SK-N-SH (cell line): ENCODE measurements around the gene HCN4. TPM values are rescaled to one million over a fixed set of nuclear protein-coding genes. Genes with fewer than 3 reads are reported as not detected.

Experiments used
- CTCF ChIA-PET: fragments of 300-600, 350-600 bp; formaldehyde crosslinking; extraction: SDS; loops from one replicate; lab custom pipeline; 2021; lab: Yijun Ruan, JAX
- POLR2A ChIA-PET: fragments of 350-600 bp; sonication (Branson Sonifier 250); formaldehyde crosslinking; extraction: SDS; loops from one replicate; lab custom pipeline; 2020; ENCODE audit warnings: antibody characterized with exemption, inconsistent platforms; lab: Yijun Ruan, JAX
- DNase-seq: peaks from one replicate; pipeline ENCODE4 v3.0.0; 2012
- H2AFZ ChIP-seq: fragments of 200-600 bp; sonication (generic); 2 replicates; pipeline ENCODE4 v1.8.1; 2016; ENCODE audit warnings: antibody characterized with exemption, mild to moderate bottlenecking, low read depth
- H3F3A ChIP-seq: fragments of 200-600 bp; sonication (generic); replicated peaks from 2 replicates; pipeline ENCODE3; 2016; ENCODE audit warnings: antibody characterized with exemption, mild to moderate bottlenecking; ENCODE audit not compliant: insufficient read depth
- H3K27ac ChIP-seq, 2 experiments: fragments of 200-500 bp in 1 of 2; fragments of 200-600 bp in 1 of 2; sonication (Bioruptor generic) in 1 of 2; sonication (generic), shearing (Covaris generic) in 1 of 2; 2 replicates each; pipeline versions ENCODE4 v1.5.1 to v1.6.1; 2014 to 2016; ENCODE audit warnings: low read depth in 2 of 2, inconsistent platforms in 1 of 2, low read length in 1 of 2, mild to moderate bottlenecking in 1 of 2, mixed read lengths in 1 of 2
- H3K27me3 ChIP-seq: fragments of 200-600 bp; sonication (generic), shearing (Covaris generic); 2 replicates; pipeline ENCODE4 v1.6.1; 2016; ENCODE audit warnings: mixed run types; ENCODE audit not compliant: insufficient read depth
- H3K36me3 ChIP-seq, 2 experiments: fragments of 200-500 bp in 1 of 2; fragments of 200-600 bp in 1 of 2; sonication (Bioruptor generic) in 1 of 2; sonication (generic) in 1 of 2; replicated peaks in 1 of 2; 2 replicates each; pipeline versions ENCODE3 to v1.5.1; 2014 to 2016; ENCODE audit warnings: low read length in 1 of 2, mild to moderate bottlenecking in 1 of 2; ENCODE audit not compliant: insufficient read depth in 2 of 2, control insufficient read depth in 1 of 2
- H3K4me1 ChIP-seq, 2 experiments: fragments of 200-500 bp in 1 of 2; fragments of 200-600 bp in 1 of 2; sonication (Bioruptor generic) in 1 of 2; sonication (generic), shearing (Covaris generic) in 1 of 2; 2 replicates each; pipeline versions ENCODE4 v1.5.1 to v1.6.1; 2014 to 2016; ENCODE audit warnings: low read depth in 1 of 2, low read length in 1 of 2, mixed run types in 1 of 2; ENCODE audit not compliant: insufficient read depth in 2 of 2, control insufficient read depth in 1 of 2
- H3K4me2 ChIP-seq: fragments of 200-600 bp; sonication (generic), shearing (Covaris generic); 2 replicates; pipeline ENCODE4 v1.6.1; 2017; ENCODE audit warnings: mixed run types
- H3K4me3 ChIP-seq, 2 experiments: fragments of 200-500 bp in 1 of 2; fragments of 200-600 bp in 1 of 2; sonication (Bioruptor generic) in 1 of 2; sonication (generic), shearing (Covaris generic) in 1 of 2; 2 replicates each; pipeline versions ENCODE4 v1.5.1 to v1.8.1; 2014 to 2016; ENCODE audit warnings: low read depth in 2 of 2, inconsistent platforms in 1 of 2, low read length in 1 of 2, mild to moderate bottlenecking in 1 of 2, mixed read lengths in 1 of 2, moderate library complexity in 1 of 2
- H3K79me2 ChIP-seq: fragments of 200-600 bp; sonication (generic); 2 replicates; pipeline ENCODE4 v1.8.1; 2017; ENCODE audit warnings: mild to moderate bottlenecking; ENCODE audit not compliant: insufficient read depth
- H3K9ac ChIP-seq: fragments of 200-600 bp; sonication (generic); 2 replicates; pipeline ENCODE4 v1.6.1; 2017; ENCODE audit warnings: mixed run types
- H3K9me2 ChIP-seq: fragments of 200-600 bp; sonication (generic); 2 replicates; pipeline ENCODE4 v1.6.1; 2017; ENCODE audit warnings: mixed run types
- H3K9me3 ChIP-seq: fragments of 200-600 bp; sonication (generic); 2 replicates; pipeline ENCODE4 v1.6.1; 2017; ENCODE audit warnings: mixed run types, mild to moderate bottlenecking, moderate library complexity
- H4K20me1 ChIP-seq: fragments of 200-600 bp; sonication (generic); 2 replicates; pipeline ENCODE4 v1.6.1; 2017; ENCODE audit warnings: mild to moderate bottlenecking, mixed run types; ENCODE audit not compliant: insufficient read depth
- ELF1 ChIP-seq: IDR thresholded peaks from 2 replicates; pipeline ENCODE4 v1.4.0; 2012
- FOSL2 ChIP-seq: IDR thresholded peaks from 2 replicates; pipeline ENCODE4 v1.4.0; 2012; ENCODE audit warnings: low read depth, mild to moderate bottlenecking, moderate library complexity, borderline replicate concordance
- FOXJ3 ChIP-seq: sonication (generic); formaldehyde crosslinking; IDR thresholded peaks from 2 replicates; pipeline ENCODE4 v1.5.1; 2020; ENCODE audit warnings: mild to moderate bottlenecking, missing genetic modification reagents
- FOXM1 ChIP-seq: IDR thresholded peaks from 2 replicates; pipeline ENCODE4 v1.4.0; 2012; ENCODE audit warnings: low read depth, mild to moderate bottlenecking
- JUND ChIP-seq: IDR thresholded peaks from 2 replicates; pipeline ENCODE4 v1.4.0; 2012
- MEF2A ChIP-seq: IDR thresholded peaks from 2 replicates; pipeline ENCODE4 v1.4.0; 2012; ENCODE audit warnings: low read depth, borderline replicate concordance
- MXI1 ChIP-seq: IDR thresholded peaks from 2 replicates; pipeline ENCODE4 v1.6.1; 2012; ENCODE audit warnings: mild to moderate bottlenecking, low read depth, low read length, improper control_type of control experiment
- POLR2AphosphoS5 ChIP-seq: IDR thresholded peaks from 2 replicates; pipeline ENCODE4 v1.6.1; 2012; ENCODE audit warnings: low read depth, low read length
- RFX5 ChIP-seq: IDR thresholded peaks from 2 replicates; pipeline ENCODE4 v1.6.1; 2012; ENCODE audit warnings: mild to moderate bottlenecking, improper control_type of control experiment, low read length
- RXRA ChIP-seq: IDR thresholded peaks from 2 replicates; pipeline ENCODE4 v1.4.0; 2012; ENCODE audit warnings: low read depth, mild to moderate bottlenecking, borderline replicate concordance
- TCF12 ChIP-seq: IDR thresholded peaks from 2 replicates; pipeline ENCODE4 v1.4.0; 2012
- TEAD4 ChIP-seq: IDR thresholded peaks from 2 replicates; pipeline ENCODE4 v1.4.0; 2012; ENCODE audit warnings: mild to moderate bottlenecking, borderline replicate concordance; ENCODE audit not compliant: insufficient read depth
- WGBS: methylation state at CpG from one replicate; pipeline ENCODE4 v1.1.6; 2017; ENCODE audit warnings: low lambda C conversion rate; 5-methylcytosine and 5-hydroxymethylcytosine counted together
- polyA plus RNA-seq, 3 experiments: library from polyadenylated mRNA; depleted of rRNA; stranded (reverse); fragments of >200 nt; gene quantifications; 2 replicates each; pipeline ENCODE4 v1.2.3, GENCODE V29; 2012
- TF ChIP-seq, protein P1 (sequence below): IDR thresholded peaks from 2 replicates; pipeline ENCODE4; 2012
- TF ChIP-seq, protein P2 (sequence below): IDR thresholded peaks from 2 replicates; pipeline ENCODE4 v1.4.0; 2012; ENCODE audit warnings: low read depth
- TF ChIP-seq, protein P3 (sequence below): fragments of 150-350 bp; IDR thresholded peaks from 2 replicates; pipeline ENCODE4 v1.6.1; 2017; ENCODE audit warnings: antibody characterized with exemption, low read length, low read depth, borderline replicate concordance
- TF ChIP-seq, protein P4 (sequence below): IDR thresholded peaks from 2 replicates; pipeline ENCODE4 v1.4.0; 2012; ENCODE audit warnings: low read depth, borderline replicate concordance

Gene HCN4
- polyA plus RNA-seq, 1 of the 3 experiments (the other 2 are of a cell fraction): not detected

DNA sequence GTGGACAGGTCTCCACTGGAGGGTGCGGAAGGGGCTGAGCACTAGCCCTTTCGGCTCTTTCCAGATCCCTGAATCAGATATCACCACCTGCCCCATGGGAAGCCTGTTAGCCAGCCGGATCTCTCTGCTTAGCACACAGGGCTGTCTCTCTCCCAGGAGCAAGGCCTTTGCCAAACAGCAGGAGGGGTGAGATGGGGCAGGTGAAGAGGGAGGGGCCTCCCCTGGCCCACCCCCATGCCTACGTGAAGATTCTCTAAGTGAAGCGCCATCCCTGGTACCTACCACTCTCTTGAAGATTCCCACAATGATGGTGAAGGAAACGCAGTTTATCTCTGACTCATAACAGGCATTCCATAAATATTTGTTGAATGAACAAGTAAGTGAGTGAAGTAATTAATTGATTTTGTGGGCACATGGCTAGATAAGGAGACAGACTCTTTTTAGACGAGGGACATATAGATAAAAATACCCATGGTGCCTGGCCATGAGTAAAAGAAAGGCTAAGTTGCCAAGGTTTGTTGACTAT, 19.6 kb upstream of the HCN4 start:
- 36% methylated on average over 6 of the region's 7 CpGs for WGBS
- H3K9ac ChIP-seq: no peak overlapping the region
- no peak overlapping the region for H2AFZ ChIP-seq
- H3K9me2 ChIP-seq: no peaks in the 10 kb centered on the region
- H3K79me2 ChIP-seq: no peaks in the 10 kb centered on the region
- no peak for DNase-seq
- no peaks in the 10 kb centered on the region for H3K9me3 ChIP-seq
- ChIA-PET POLR2A (no interaction called here), CTCF (no interaction called here)
- H3K4me1 ChIP-seq: no peaks in the 10 kb centered on the region; a peak in 1 of 4 replicates
- H4K20me1 ChIP-seq: no peaks in the 10 kb centered on the region
- H3K27me3 ChIP-seq: no peaks in the 10 kb centered on the region; the same call in 1 of the 2 replicates
- TF ChIP-seq FOXJ3 (CRISPR knock-in tag) (no peak), TCF12 (peak; percentile 38), FOSL2 (peak; percentile 77), TEAD4 (0 out of 2 replicates have a peak, but pooled peaks have one; percentile 42), JUND (peak; percentile 62), RFX5 (no peak), MXI1 (no peak)
- TF ChIP-seq, protein P1, sequence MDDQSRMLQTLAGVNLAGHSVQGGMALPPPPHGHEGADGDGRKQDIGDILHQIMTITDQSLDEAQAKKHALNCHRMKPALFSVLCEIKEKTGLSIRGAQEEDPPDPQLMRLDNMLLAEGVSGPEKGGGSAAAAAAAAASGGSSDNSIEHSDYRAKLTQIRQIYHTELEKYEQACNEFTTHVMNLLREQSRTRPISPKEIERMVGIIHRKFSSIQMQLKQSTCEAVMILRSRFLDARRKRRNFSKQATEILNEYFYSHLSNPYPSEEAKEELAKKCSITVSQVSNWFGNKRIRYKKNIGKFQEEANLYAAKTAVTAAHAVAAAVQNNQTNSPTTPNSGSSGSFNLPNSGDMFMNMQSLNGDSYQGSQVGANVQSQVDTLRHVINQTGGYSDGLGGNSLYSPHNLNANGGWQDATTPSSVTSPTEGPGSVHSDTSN: peak; percentile 48
- TF ChIP-seq, protein P2, sequence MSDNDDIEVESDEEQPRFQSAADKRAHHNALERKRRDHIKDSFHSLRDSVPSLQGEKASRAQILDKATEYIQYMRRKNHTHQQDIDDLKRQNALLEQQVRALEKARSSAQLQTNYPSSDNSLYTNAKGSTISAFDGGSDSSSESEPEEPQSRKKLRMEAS: 0 out of 2 replicates have a peak, but pooled peaks have one; percentile 30
- TF ChIP-seq, protein P3, sequence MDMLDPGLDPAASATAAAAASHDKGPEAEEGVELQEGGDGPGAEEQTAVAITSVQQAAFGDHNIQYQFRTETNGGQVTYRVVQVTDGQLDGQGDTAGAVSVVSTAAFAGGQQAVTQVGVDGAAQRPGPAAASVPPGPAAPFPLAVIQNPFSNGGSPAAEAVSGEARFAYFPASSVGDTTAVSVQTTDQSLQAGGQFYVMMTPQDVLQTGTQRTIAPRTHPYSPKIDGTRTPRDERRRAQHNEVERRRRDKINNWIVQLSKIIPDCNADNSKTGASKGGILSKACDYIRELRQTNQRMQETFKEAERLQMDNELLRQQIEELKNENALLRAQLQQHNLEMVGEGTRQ: no peak
- no peak overlapping the region for H3K27ac ChIP-seq
- no peak overlapping the region for H3K4me3 ChIP-seq
- H3F3A ChIP-seq: no peaks in the 10 kb centered on the region
- no peak overlapping the region for H3K4me2 ChIP-seq
- H3K36me3 ChIP-seq: no peaks in the 10 kb centered on the region

DNA sequence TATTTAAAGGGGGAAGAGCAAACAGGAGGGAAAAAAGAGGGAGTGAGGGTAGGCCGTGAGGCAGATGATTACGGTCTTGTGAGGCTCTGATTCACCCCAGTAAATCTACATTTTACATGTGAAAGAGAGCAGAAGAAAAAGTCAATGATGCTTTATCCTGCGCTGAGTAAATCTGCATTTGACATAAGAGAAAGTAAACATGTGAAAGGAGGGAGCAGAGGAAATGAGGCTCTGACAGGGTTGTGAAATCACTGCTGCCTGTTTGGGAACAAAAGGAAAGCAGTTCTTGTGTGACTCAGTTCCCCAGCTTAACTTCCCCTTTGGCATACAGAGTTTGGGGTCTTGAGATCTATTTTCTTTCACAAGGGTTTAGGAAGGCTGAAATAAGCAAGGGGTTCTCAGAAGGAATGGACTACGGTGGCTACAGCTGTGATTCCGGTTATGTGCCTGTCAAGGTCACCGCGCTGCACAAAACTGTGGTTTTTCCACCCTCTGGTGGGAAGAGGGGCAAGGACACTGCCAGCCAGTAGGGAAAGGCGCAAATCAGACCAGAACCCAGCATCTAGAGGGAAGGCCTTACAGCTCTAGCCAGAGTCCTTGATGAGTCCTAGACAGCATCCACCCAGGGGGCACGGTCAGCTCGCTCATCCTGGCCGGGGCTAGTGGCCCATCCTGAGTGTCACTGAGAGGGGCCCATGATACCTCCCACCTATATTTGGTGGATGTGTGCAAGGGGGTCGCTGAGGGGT, 18.9 kb upstream of the HCN4 start:
- Histone ChIP-seq H2AFZ (no peak overlapping the region), H3K36me3 (no peaks in the 10 kb centered on the region), H3K4me2 (no peak overlapping the region), H3K27ac (no peak overlapping the region), H3K4me1 (no peaks in the 10 kb centered on the region), H3K4me3 (no peak overlapping the region), H3K79me2 (no peaks in the 10 kb centered on the region), H3K27me3 (no peaks in the 10 kb centered on the region; the same call in 1 of the 2 replicates), H3K9me2 (no peaks in the 10 kb centered on the region), H4K20me1 (no peaks in the 10 kb centered on the region), H3K9me3 (no peaks in the 10 kb centered on the region), H3K9ac (no peak overlapping the region), H3F3A (no peaks in the 10 kb centered on the region)
- TF ChIP-seq TCF12 (no peak), FOXM1 (no peak), ELF1 (no peak), POLR2AphosphoS5 (no peak), MEF2A (no peak), RXRA (no peak)
- TF ChIP-seq, protein P4, sequence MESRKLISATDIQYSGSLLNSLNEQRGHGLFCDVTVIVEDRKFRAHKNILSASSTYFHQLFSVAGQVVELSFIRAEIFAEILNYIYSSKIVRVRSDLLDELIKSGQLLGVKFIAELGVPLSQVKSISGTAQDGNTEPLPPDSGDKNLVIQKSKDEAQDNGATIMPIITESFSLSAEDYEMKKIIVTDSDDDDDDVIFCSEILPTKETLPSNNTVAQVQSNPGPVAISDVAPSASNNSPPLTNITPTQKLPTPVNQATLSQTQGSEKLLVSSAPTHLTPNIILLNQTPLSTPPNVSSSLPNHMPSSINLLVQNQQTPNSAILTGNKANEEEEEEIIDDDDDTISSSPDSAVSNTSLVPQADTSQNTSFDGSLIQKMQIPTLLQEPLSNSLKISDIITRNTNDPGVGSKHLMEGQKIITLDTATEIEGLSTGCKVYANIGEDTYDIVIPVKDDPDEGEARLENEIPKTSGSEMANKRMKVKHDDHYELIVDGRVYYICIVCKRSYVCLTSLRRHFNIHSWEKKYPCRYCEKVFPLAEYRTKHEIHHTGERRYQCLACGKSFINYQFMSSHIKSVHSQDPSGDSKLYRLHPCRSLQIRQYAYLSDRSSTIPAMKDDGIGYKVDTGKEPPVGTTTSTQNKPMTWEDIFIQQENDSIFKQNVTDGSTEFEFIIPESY: no peak
- ChIA-PET POLR2A (no interaction called here), CTCF (no interaction called here)
- no peak for DNase-seq
- WGBS: 90% methylated on average over 7 of the region's 12 CpGs
